ENCODE results near the gene KMT2C.
A peak's percentile ranks its signal among the peaks of the same experiment; 100 is the strongest.
"Not testable (repeated sequence)": the region's sequence is repeated elsewhere in the genome, so short reads cannot be mapped to it uniquely, and the experiment has no call there.

The KMT2C gene

GRCh38 chr7:152441168-152441567 lies 5.4 kb upstream of the KMT2C start:
- not testable (repeated sequence) for DNase-seq

- DNase-seq = not testable (repeated sequence)
Observed at GRCh38 chr7:152438017-152438416, 2.2 kb upstream of the KMT2C start.

- not testable (repeated sequence) for DNase-seq
Observed at GRCh38 chr7:152436931-152437575, 1.2 kb upstream of the KMT2C start.

- peak; percentile 84 to 96 for DNase-seq
Observed at GRCh38 chr7:152436111-152436930, 518 bp upstream of the KMT2C start.

GRCh38 chr7:152434511-152435383 lies 1.1 kb downstream of the KMT2C start:
- not testable (repeated sequence) for DNase-seq

GRCh38 chr7:152433721-152434490 lies 1.9 kb downstream of the KMT2C start:
- DNase-seq = not testable (repeated sequence)

GRCh38 chr7:152432735-152433134 lies 3.1 kb downstream of the KMT2C start:
- not testable (repeated sequence) for DNase-seq

- DNase-seq = no peak
Observed at GRCh38 chr7:152430854-152431253, 4.9 kb downstream of the KMT2C start.

- DNase-seq = not testable (repeated sequence)
Observed at GRCh38 chr7:152430118-152430517, 5.7 kb downstream of the KMT2C start.

GRCh38 chr7:152424348-152425108 lies 11.3 kb downstream of the KMT2C start:
- DNase-seq = no peak

- no peak for DNase-seq
Observed at GRCh38 chr7:152423991-152424347, 11.8 kb downstream of the KMT2C start.

- DNase-seq = not testable (repeated sequence)
Observed at GRCh38 chr7:152423171-152423570, 12.6 kb downstream of the KMT2C start.

GRCh38 chr7:152420950-152421349 lies 14.9 kb downstream of the KMT2C start:
- not testable (repeated sequence) for DNase-seq

GRCh38 chr7:152419473-152420429 lies 16.1 kb downstream of the KMT2C start:
- no peak for DNase-seq

GRCh38 chr7:152414779-152415178 lies 21.0 kb downstream of the KMT2C start:
- DNase-seq = no peak

- DNase-seq = no peak
Observed at GRCh38 chr7:152411389-152411788, 24.4 kb downstream of the KMT2C start.

GRCh38 chr7:152406491-152406890 lies 29.3 kb downstream of the KMT2C start:
- no peak for DNase-seq

- not testable (repeated sequence) for DNase-seq
Observed at GRCh38 chr7:152406030-152406429, 29.8 kb downstream of the KMT2C start.

GRCh38 chr7:152403726-152404125 lies 32.1 kb downstream of the KMT2C start:
- no peak for DNase-seq

Data from NCI-H187 (cell line).